Peyer's patch (tissue), 4 donors: ENCODE data around the gene TARS2. TPM values are rescaled to one million over a fixed set of nuclear protein-coding genes. Genes with fewer than 3 reads are reported as not detected.
A peak's percentile ranks its signal among the peaks of the same experiment; 100 is the strongest.

Experiments
- DNase-seq, 3 donors: peaks; one replicate each; pipeline ENCODE4 v3.0.0-alpha.2; 2017 to 2019
- H3K27ac ChIP-seq, 4 donors: fragments of 200-600 bp; sonication (generic); one replicate each; pipeline ENCODE4 v1.5.1; 2016 to 2019
- H3K27me3 ChIP-seq, 2 donors: fragments of 200-600 bp; sonication (generic); one replicate each; pipeline ENCODE4 v1.5.1; 2019
- H3K36me3 ChIP-seq, 3 donors: fragments of 200-600 bp; sonication (generic); one replicate each; pipeline ENCODE4 v1.5.1; 2016 to 2019
- H3K4me1 ChIP-seq, 4 donors: fragments of 200-600 bp; sonication (generic); one replicate each; pipeline ENCODE4 v1.5.1; 2016 to 2019
- H3K4me3 ChIP-seq, 4 donors: fragments of 200-600 bp; sonication (generic); 1 replicate in 3 of 4; 2 replicates in 1 of 4; pipeline ENCODE4 v1.5.1; 2016 to 2019; ENCODE audit warnings: mild to moderate bottlenecking in 1 of 4
- H3K9me3 ChIP-seq, 4 donors: fragments of 200-600 bp; sonication (generic); one replicate each; pipeline ENCODE4 v1.5.1; 2016 to 2019; ENCODE audit warnings: mild to moderate bottlenecking in 1 of 4
- POLR2A ChIP-seq, 2 donors: fragments of 450-650 bp; IDR thresholded peaks; one replicate each; pipeline ENCODE4 v1.5.1; 2017; ENCODE audit warnings: antibody characterized with exemption in 2 of 2, mild to moderate bottlenecking in 2 of 2, moderate library complexity in 2 of 2
- total RNA-seq, 4 donors: library from RNA; depleted of rRNA; stranded (reverse); fragments of >200 nt; gene quantifications; one replicate each; pipeline ENCODE4 v1.1.0, GENCODE V29; 2016
- TF ChIP-seq, protein P1 (sequence below), 6 experiments: fragments of 450-650 bp in 4 of 6; fragments of 200-600 bp in 2 of 6; sonication (generic) in 1 of 6; IDR thresholded peaks; one replicate each; pipeline ENCODE4 v1.5.1; 2017 to 2019; ENCODE audit warnings: antibody characterized with exemption in 6 of 6, mild to moderate bottlenecking in 3 of 6, moderate library complexity in 1 of 6

Gene TARS2
- total RNA-seq, 4 donors from 2014 or later = 7.7 to 15.4 (median 12.3) TPM

DNA sequence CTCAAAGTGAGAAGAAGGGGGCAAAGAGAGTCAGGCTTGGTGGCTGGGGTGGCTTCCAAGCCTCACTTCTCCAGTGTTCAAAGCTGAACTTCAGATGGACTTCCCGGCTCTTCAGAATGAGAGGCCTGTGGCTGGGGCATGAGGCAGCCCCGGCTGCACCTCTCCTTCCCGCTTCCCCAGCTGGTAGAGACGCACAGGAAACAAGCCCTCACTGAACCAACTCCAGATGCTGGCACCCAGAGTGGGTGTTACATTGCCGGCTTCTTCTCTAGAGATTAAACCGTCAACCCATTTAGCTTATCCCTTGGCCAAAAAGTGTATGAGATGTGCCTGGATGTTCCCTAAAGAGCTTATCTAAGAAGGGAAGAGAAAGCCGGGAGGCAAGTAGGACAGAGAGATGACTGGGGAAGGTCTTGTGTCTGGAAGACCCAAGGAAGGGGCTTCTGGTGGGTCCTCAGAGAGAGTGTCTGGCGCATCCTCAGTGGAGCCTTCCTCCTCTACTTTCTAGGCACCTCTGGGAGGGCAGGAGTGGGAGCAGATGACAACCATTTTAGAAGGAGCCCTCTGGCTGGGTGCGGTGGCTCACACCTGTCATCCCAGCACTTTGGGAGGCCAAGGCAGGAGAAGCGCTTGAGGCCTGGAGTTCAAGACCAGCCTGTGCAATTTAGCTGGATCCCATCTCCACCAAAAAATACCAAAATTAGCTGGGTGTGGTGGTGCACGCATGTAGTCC, 64.0 kb downstream of the TARS2 start:
- Histone ChIP-seq H3K9me3 (no peaks in the 10 kb centered on the region), H3K4me3 (no peak overlapping the region), H3K27me3 (no peaks in the 10 kb centered on the region), H3K4me1 (peaks cover 0 to 28% (median 10%) of the 10 kb centered on the region in 4 donors), H3K36me3 (peaks cover 0 to 7% (median 0%) of the 10 kb centered on the region in 3 donors), H3K27ac (peak overlapping the region; percentile 65 to 83 (median 76))
- peak in 1 of 3 donors; percentile 49 for DNase-seq
- TF ChIP-seq, protein P1, sequence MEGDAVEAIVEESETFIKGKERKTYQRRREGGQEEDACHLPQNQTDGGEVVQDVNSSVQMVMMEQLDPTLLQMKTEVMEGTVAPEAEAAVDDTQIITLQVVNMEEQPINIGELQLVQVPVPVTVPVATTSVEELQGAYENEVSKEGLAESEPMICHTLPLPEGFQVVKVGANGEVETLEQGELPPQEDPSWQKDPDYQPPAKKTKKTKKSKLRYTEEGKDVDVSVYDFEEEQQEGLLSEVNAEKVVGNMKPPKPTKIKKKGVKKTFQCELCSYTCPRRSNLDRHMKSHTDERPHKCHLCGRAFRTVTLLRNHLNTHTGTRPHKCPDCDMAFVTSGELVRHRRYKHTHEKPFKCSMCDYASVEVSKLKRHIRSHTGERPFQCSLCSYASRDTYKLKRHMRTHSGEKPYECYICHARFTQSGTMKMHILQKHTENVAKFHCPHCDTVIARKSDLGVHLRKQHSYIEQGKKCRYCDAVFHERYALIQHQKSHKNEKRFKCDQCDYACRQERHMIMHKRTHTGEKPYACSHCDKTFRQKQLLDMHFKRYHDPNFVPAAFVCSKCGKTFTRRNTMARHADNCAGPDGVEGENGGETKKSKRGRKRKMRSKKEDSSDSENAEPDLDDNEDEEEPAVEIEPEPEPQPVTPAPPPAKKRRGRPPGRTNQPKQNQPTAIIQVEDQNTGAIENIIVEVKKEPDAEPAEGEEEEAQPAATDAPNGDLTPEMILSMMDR (IDR thresholded peaks at IDR 0.05) = no peak

DNA sequence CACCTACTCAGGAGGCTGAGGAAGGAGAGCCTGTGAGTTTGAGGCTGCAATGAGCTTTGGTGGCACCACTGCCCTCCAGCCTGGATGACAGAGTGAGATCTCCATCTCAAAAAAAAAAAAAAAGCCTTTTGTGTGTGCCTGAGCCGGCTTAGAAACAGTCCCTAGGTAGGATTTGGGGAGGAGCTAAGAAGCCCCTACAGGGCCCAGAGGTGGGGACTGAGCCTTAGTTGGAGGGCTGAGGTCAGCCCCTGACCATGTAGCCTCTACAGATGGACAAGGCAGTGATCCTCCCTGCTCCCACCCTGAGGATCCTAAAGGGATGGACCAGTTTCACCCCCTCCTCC, 64.5 kb downstream of the TARS2 start:
- no peak overlapping the region for H3K4me3 ChIP-seq
- no peak for DNase-seq
- no peaks in the 10 kb centered on the region for H3K27me3 ChIP-seq
- peak overlapping the region; percentile 65 to 82 (median 74) for H3K27ac ChIP-seq
- peaks cover 0 to 28% (median 10%) of the 10 kb centered on the region in 4 donors for H3K4me1 ChIP-seq
- H3K36me3 ChIP-seq = peaks cover 0 to 7% (median 0%) of the 10 kb centered on the region in 3 donors
- TF ChIP-seq, protein P1 (IDR thresholded peaks at IDR 0.05) = no peak
- no peak for TF ChIP-seq POLR2A (IDR thresholded peaks at IDR 0.05)
- no peaks in the 10 kb centered on the region for H3K9me3 ChIP-seq

DNA sequence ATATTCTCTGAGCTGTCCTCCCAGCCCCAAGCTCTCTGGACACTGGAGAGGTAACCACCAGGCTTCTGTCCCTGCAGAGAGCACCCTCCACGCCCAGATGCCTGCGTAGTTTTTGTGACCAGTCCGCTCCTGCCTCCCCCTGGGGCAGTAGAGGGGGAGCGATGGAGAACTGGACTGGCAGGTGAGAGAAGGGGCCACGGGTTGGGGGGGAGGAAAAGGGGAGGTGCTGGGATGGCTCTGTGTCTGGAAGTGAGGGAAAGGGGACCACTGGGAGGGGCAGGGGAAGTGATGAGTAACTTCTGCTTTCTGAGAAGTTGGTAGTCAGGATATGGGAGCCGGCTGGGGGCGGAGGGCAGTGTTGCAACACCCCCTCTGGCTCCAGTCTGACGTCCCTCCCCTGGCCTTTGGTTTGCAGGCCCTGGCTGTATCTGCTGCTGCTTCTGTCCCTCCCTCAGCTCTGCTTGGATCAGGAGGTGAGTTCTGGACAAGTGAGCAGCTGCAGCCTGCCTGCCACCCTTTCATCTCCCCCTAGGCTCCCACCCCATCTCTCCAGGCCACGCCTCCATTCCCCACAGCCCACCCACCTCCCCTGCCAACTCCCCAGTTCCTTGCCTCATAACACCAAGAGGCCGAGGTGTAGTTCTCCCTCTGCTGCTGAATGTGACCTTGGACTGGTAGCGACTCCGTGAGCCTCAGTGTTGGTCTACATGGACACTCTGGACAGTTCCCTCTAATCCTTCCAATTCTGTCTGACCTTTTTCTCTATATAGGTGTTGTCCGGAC, 65.1 kb downstream of the TARS2 start:
- TF ChIP-seq, protein P1 (IDR thresholded peaks at IDR 0.05) = no peak
- no peak for TF ChIP-seq POLR2A (IDR thresholded peaks at IDR 0.05)
- Histone ChIP-seq H3K9me3 (no peaks in the 10 kb centered on the region), H3K4me3 (no peak overlapping the region), H3K4me1 (peaks cover 0 to 28% (median 10%) of the 10 kb centered on the region in 4 donors), H3K27me3 (no peaks in the 10 kb centered on the region), H3K36me3 (peaks cover 0 to 7% (median 0%) of the 10 kb centered on the region in 3 donors), H3K27ac (peak overlapping the region; percentile 65 to 82 (median 74))
- peak; percentile 51 to 87 (median 64) for DNase-seq

DNA sequence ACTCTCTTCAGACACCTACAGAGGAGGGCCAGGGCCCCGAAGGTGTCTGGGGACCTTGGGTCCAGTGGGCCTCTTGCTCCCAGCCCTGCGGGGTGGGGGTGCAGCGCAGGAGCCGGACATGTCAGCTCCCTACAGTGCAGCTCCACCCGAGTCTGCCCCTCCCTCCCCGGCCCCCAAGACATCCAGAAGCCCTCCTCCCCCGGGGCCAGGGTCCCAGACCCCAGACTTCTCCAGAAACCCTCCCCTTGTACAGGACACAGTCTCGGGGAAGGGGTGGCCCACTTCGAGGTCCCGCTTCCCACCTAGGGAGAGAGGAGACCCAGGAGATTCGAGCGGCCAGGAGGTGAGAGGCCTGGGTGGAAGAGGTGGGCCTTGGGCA, 65.7 kb downstream of the TARS2 start:
- Histone ChIP-seq H3K4me1 (peaks cover 0 to 28% (median 10%) of the 10 kb centered on the region in 4 donors), H3K4me3 (no peak overlapping the region), H3K27me3 (no peaks in the 10 kb centered on the region), H3K36me3 (peaks cover 0 to 7% (median 0%) of the 10 kb centered on the region in 3 donors), H3K27ac (peak overlapping the region; percentile 17 to 82 (median 72)), H3K9me3 (no peaks in the 10 kb centered on the region)
- DNase-seq = peak in 1 of 3 donors; percentile 44
- TF ChIP-seq POLR2A (IDR thresholded peaks at IDR 0.05) = no peak

DNA sequence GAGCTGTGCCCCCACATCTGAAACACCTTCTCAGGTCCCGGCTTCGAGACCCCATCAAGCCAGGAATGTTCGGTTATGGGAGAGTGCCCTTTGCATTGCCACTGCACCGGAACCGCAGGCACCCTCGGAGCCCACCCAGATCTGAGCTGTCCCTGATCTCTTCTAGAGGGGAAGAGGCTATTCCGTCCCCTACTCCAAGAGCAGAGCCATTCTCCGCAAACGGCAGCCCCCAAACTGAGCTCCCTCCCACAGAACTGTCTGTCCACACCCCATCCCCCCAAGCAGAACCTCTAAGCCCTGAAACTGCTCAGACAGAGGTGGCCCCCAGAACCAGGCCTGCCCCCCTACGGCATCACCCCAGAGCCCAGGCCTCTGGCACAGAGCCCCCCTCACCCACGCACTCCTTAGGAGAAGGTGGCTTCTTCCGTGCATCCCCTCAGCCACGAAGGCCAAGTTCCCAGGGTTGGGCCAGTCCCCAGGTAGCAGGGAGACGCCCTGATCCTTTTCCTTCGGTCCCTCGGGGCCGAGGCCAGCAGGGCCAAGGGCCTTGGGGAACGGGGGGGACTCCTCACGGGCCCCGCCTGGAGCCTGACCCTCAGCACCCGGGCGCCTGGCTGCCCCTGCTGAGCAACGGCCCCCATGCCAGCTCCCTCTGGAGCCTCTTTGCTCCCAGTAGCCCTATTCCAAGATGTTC, 66.3 kb downstream of the TARS2 start:
- TF ChIP-seq, protein P1 (IDR thresholded peaks at IDR 0.05) = no peak
- no peak for TF ChIP-seq POLR2A (IDR thresholded peaks at IDR 0.05)
- Histone ChIP-seq H3K4me3 (no peak overlapping the region), H3K27me3 (no peaks in the 10 kb centered on the region), H3K9me3 (no peaks in the 10 kb centered on the region), H3K27ac (peak overlapping the region in 1 of 4 donors; percentile 82), H3K4me1 (peaks cover 0 to 23% (median 6%) of the 10 kb centered on the region in 4 donors), H3K36me3 (peaks cover 0 to 7% (median 0%) of the 10 kb centered on the region in 3 donors)
- no peak for DNase-seq
